ENCODE data around the gene CSNK1A1L.

- TF ChIP-seq BHLHE40 (IDR thresholded peaks at IDR 0.05; ENCODE audit: borderline replicate concordance) (no peak), ELF4 (IDR thresholded peaks at IDR 0.05) (no peak), TARDBP (IDR thresholded peaks at IDR 0.05) (no peak)
These were observed 26.7 kb upstream of the CSNK1A1L start for GRCh38 chr13:37132211-37132610.

All from HEK293T (cell line).